GM21528 (cell line): Measurements from ENCODE around the gene APOH.

Source experiments
- ATAC-seq: cut with Tn5 transposase; IDR thresholded peaks from one replicate; pipeline ENCODE4 v1.9.1; 2021; ENCODE audit warnings: mild to moderate bottlenecking, moderate library complexity; ENCODE audit not compliant: unreplicated experiment, low FRiP score

The APOH gene

DNA sequence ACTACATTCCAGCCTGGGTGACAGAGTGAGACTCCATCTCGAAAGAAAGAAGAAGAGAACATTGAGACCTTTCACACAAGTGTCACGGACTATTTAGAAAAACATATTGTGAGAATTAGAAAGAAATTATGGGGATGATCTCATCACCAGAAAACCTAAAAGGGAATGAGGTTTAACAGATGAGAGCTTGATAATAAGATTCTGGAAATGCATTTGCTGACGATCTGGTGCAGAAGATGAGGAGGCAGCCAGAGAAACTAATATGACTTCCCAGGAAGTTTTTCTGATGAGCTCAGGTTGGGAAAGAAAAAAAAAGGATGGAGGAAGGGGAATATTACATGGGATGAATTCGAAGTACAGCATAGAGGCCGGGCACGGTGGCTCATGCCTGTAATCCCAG, 10.8 kb upstream of the APOH start:
- no peak for ATAC-seq

DNA sequence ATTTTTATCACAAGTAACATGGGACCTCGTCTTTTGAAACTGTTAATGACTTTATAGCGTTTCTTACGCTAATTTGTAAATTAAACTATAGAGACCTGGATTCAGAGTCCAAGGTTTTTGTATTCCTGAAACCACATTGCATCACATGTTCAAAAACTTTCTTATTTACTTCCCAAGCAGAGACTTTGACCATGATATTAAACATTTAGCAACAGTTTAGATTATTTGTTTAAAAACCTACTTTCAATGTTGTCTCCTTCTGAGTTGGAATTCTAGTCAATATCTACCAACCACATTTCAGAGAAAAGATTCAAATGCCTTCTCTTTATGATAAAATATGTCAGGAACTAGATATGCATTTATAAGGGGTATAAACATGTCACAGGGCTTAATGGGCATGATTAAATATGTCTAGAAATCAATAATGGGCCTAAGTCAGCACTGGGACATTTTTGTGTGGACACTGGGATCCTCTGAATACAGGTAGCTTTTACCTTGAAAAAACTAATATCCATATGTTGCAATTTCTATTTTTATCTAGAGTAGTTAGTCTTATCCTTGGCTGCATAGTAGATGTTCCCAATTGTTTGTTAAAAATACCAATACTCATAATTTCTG, 6.3 kb upstream of the APOH start:
- no peak for ATAC-seq

DNA sequence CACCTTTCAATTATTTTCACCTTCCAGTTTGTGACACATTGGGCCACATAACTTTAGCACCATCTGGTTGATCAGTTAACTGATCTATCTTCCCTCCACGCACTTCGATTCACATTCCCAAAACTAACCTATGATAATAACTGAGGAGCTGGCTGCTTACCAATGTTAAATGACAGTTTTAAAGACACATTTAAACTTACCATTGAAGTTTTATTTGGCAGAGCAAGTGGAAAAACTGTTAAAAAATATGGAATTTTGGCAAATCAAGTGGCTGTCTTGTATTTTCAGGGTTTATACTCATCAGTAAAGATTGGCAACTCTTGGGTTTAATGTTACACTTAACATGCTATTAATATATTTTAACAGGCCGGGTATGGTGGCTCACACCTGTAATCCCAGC, 5.4 kb upstream of the APOH start:
- no peak for ATAC-seq

DNA sequence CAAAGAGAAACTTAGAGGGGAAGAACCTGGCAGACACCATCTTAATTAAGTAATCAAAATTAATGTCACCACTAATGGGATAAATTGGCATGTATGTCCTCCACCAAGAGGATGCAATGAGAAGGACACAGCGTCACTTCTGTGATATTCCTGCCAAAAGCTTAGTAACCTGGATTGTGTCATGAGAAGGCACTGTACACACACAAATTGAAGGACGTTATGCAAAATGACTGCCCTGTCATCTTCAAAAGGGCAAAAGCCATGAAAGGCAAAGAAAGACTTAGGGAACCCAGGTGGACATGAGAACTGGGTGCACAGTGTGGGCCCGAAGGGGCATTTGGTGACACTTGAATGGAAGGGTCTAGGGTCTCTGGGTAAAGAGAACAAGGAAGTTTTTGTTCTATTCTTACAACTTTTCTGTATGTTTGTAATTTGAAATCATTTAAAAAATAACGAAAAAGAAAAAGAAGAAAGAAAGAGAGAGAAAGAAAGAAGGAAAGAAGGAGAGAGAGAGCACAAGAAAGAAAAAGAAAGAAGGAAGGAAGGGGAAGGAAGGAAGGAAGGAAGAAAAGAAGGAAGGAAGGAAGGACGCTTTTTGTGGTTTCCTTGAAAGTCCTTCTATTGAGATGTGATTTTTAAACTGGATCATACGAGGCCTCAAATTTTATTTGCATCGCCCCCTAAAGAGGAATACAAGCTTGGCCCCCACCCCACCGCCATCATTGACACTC, 4.0 kb upstream of the APOH start:
- no peak for ATAC-seq

DNA sequence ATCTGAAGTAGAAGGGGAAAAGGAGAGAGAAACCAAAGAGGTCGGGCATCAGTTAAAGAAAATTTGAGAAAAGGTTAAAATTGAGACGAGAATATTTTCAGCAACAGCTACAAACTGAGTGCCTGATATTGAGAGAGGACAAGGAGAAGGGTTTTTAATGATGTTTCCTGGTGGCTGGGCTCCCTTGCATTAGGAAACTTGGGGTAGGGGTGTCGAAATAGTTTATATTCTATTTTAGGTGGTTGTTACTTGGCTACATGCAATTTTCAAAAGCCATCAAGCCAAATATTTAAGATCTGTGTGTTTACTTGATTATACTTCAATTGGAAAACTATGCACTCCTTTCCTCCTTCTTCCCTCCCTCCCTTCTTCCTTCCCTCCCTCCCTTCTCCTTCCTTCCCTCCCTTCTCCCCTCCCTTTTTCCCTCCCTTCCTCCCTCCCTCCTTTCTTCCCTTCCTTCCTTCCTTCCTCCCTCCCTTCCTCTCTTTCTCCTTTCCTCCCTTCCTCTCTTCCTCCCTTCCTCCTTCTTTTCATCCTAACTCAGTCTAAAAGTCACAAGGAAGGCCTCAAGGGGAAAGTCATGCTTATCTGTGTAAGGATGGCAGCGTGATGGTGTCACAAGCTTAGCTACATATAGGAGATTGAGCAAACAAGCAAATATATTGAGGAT, 1.8 kb upstream of the APOH start:
- no peak for ATAC-seq

DNA sequence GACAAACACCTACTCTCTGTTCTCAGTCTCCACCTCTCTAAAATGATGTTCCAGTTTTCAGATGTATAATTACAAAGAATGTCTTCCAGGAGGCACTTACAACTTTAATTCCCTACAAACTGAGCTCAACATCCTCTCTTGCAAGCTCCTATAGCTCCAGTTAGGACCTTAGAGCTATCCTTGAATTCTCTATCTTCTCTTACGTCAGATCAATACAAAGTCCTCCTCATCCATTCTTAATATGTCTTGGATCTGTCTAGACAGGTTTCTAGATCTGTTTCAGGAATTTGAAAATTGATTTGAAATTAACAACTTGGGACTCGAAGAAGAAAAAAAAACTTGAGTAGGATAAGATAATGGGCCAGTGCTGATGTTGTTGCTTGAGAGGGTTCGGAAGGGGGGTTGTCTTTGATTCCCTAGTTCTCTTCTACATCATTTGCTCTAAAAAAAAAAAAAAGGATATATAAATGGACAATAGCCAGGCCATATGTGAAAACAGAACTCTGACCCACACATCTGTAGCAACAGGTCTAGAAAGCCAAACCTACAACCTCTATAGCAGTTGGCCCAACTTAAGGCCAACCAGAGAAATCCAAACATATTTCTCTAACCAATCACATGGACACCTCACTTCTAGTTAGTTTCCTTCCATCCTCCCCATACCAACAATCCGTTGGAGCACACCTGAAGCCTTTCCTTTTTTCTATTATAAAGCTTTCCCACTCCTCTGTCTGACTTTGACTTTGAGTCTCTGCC, 746 bp upstream of the APOH start:
- no peak for ATAC-seq

DNA sequence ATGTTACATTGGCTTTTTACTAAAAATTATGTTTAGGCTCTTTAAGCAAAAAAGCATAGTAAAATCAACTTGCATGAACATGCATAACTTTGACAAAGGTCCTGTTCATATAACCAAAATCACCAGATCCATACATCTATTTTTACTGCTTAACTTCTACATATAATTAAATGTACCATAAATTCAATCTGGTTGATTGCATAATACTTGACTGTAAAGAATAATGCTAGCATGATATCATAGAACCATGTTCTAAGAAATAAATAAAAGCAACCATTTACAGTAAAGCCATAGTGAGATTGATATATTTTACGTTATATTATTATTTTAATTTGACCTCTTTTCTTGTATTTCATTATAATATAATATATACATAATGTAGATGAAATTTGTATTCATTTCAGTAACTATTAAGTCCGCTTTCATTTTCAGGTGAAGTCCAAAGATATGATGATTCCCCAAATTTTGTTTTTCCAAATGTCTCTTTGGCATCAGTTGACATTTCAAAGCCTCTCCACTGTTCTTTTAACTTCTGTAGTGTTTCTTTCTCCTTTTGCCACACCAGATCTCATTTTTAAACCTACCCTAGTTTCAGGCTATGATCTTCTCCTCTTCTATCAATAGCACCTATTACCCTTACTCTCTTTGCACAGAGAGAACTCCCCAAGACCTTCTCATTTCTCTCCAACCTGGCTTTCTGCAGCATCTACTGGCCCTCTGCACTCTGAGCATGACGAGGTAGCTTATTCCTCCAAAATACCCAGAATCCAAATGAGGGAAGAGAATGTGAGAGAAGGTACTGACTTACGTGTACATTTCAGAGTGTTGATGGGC, 1.8 kb downstream of the APOH start:
- no peak for ATAC-seq

DNA sequence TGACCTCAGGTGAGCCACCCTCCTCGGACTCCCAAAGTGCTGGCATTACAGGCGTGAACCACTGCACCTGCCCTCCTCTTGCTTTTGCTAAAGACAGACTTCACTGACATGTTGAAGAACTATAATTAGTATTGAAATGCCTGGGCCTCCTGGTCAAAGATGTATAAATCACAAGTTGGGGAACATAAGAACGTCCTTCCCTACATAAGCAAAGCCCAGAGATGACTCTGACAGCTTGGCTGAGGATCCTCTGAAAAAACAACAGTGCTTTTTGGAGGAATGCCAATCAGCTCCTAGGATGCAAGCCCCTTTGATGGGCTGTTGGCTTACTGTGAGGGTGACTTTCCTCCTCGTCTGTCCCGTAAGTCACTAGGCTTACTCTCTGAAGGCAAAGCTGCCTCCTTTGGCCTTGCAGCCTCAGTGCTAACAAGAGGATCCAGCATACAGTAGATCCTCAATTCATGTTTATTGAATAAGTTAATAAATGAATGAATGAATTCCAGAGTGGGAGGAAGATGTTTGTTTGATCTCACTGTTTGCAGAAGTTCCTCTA, 6.3 kb downstream of the APOH start:
- no peak for ATAC-seq

DNA sequence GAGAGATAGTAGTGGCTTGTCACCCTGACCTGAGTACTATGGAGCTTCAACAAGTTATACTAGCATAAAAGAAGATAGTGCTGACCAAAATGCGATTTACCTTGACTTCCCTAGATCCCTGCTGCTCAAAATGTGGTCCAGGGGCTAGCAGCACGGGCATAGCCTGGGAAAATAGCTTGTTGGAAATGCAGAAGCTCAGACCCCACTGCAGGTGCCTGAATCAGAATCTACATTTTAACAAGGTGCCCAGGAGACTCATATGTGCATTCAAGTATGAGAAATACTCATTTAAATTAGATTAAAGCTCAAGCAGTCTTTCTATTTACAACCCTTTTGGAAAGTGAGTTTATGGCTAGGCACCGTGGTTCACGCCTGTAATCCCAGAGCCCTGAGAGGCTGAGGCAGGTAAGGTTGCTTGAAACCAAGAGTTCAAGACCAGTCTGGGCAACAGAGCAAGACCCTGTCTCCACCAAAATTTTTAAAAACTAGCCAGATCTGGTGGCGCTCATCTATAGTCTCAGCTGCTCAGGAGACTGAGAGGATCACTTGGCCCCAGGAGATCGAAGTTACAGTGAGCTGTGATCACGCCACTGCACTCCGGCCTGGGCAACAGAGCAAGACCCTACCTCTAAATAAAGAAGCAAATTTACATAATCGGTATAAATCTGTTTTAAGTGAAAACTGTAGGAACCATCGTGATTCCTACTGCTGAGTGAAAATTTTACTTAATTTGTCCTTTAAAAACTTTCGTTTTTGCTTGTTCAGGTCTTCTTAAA, 7.3 kb downstream of the APOH start:
- ATAC-seq = no peak

DNA sequence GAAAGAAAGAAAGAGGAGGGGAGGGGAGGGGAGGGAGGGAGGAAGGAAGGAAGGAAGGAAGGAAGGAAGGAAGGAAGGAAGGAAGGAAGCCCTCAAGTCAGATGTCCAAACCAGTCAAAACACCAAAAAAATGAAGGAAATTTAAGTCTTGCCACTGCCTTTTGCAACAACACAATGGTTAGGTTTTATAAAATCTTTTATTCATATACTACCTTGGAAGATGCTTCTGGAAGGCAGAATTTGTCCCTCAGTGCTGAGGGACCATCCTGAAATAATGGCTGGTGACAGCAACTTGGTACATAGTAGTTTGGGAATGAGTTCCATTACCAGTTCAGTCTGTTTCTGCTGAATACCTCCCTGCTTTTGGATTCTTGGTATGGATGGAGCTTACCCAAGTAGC, 7.9 kb downstream of the APOH start:
- no peak for ATAC-seq

DNA sequence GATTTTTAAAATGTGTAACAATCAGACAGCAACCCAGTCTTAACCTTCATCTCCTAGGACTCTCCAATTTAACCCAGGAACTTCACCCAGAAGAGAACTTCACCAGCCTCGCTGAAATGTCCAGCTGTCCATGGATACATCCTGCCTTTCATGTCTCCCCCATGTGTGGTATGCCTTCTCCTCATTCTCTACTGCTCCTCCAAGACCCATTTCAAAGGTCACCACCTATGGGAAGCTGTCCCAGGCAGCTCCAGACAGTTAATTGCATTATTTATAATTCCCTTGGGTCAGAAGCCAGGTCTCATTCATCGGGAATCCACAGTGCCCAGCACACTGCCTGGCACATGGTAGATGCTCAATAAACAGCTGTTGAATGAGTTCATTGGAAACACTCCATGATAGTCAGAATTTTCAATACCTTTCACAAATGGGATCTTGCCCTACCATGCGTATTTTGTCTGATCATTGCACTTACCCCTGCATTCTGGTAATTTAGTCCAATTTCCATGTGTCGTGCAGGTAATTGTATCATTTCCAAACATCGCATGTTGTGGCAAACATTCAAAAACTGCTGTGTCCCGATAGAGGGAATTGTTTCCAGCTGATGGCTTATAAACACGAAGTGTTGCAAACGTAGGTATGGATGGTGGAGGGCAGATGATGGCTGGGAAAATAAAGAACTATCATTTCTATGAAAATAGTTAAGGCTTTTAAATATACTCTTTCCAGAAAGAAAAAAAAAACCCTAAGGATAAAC, 9.0 kb downstream of the APOH start:
- ATAC-seq = no peak

DNA sequence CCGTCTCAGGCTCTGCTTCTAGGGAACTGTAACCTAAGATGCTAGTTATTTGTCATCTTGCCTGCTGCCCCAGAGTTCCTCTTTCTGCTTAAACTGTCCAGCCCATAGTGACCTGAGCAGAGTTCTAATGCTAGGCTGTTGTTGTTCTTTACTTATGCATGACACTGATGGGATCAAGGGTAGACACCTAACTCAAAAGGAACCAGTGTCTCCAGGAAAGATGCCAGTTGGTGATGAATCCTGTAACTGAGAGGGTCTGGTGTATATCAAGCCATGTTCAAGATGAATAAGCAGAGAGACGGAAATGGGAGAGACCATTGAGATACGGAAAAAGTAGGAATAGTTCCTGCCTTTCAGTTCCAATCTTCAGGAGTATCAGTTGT, 13.7 kb downstream of the APOH start:
- no peak for ATAC-seq

DNA sequence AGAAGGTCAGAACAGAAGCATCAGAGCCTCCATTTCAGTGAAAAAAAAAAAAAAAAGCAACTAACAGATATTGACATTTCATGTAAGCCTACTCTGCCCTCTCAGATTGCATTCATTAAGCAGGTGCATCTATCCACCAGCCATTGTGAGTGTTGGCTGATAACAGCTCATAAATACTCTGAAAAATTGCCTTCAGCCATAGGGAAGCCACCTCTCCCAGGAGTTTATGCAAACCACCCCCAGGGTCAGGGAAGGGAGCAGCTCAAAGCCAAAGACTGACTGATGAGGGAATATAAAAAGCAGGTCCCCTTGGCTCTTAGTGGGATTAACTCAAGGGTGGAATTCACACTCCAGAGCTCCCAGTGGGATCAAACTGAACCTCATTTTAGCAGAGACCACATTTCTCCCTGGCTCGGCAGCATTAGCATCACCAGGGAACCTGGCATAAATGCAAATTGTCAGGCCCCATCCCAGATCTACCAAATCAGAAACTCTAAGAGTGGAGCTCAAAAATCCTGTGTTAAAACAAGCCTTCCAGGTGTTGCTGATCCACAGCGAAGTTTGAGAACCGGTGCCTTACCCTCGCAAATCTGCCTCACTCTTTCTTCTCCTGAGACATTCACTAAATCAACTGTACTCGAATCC, 14.2 kb downstream of the APOH start:
- no peak for ATAC-seq

DNA sequence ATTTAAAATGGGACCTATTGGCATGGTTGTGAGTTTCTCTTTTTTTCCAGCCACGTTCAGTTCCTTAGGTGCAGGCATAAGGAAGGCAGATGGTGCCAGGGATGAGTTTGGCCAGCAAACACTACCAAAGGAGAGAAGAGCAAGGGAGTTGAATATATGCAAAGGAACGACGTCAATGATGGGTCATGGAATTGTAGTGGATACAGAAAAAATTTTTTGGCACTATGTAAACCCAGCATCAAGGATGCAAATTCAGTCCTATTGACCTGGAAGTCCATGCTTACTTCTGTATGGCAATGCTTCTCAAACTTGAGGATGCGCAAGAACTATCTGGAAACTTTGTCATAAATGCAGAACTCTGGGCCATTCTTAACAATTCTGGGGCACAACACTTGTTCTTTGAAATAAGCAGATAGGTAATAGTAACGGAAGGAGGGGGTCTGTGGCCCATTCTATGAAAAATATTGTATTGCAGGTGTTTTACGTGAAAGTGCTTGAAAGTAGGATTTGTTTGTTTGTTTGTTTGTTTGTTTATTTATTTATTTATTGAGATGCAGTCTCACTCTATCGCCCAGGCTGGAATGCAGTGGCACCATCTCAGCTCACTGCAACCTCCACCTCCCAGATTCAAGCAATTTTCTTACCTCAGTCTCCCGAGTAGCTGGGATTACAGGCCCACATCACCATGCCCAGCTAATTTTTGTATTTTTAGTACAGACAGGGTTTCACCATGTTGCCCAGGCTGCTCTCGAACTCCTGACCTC, 18.0 kb downstream of the APOH start:
- ATAC-seq = no peak

DNA sequence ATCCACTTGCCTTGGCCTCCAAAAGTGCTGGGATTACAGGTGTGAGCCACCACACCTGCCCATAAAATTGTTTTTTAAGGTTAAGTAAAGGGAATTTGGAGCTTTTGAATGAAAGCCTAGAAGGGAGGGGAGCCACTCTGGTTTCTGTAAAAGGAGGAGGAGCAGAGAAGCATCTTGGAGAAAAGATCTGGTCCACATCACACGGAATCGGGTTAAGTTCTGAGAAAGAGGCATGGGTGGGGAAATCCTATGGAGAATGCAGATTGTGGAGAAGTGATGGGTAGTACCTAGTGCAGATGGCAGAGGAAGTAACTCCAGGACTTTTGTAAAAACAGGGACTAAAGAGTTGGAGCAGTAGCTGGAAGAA, 19.0 kb downstream of the APOH start:
- ATAC-seq = no peak

DNA sequence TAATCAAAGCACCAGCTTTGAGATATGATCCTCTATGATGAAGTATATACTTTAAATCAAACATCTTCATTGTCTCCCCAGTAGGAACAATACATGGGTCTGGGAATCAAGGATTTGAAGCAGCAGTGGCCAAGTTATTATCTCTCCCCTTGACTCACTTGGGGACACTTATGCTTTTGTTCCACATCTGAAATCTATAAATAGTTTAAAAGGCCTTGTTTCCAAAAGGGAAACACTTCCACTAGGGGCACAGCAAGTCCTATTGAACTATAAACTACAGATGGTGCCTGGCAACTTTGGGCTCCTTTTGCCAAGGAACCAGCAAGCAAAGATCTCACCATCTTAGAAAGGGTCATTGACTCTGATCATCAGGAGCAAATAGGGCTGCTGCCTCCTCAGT, 21.3 kb downstream of the APOH start:
- no peak for ATAC-seq

DNA sequence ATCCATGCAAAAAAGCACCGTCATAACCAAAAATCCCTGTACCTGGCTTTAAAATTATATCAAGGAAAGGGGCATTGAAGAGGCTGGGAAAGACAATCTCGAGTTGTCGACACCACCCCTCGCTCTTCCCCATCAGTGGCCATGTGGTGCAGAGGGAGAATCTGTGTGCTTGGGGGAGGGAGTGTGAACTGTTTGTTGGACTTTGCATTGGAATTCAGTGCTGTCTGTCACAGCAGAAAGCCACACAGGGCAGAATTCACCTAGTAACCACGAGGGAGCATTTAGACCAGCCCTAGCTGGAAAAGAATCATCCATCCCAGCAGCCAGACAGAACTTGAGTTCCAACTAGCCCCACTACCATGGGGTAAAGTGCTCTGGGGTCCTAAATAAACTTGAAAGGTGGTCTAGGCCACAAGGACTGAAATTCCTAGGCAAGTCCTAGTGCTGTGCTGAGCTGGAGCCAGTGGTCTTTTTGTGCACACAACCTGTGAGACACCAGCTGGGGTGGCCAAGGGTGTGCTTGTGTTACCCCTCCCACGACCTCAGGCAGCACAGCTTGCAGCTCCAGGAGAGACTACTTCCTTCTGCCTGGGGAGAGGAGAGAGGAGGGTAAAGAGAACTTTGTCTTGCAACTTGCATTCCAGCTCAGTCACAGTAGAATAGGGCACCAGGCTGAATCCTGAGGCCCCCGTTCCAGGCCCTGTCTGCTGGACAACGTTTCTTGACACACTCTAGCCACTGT, 25.8 kb downstream of the APOH start:
- no peak for ATAC-seq
